Activated CD4-positive, alpha-beta memory T cell treated with anti-CD3 and anti-CD28 coated beads for 36 hours (primary cell): ENCODE results near the gene ANKS6. TPM values are rescaled to one million over a fixed set of nuclear protein-coding genes. Genes with fewer than 3 reads are reported as not detected.
A peak's percentile ranks its signal among the peaks of the same experiment; 100 is the strongest.

Source experiments
- CTCF ChIA-PET: fragments of 350-600 bp; sonication (Branson Sonifier 250); formaldehyde crosslinking; loops from one replicate; lab custom pipeline; 2021; ENCODE audit warnings: antibody characterized with exemption, inconsistent platforms; lab: Charles Lee
- POLR2A ChIA-PET: fragments of 350-600 bp; sonication (Branson Sonifier 250); formaldehyde crosslinking; loops from one replicate; lab custom pipeline; 2021; ENCODE audit warnings: antibody characterized with exemption; lab: Charles Lee
- DNase-seq: peaks from one replicate; pipeline ENCODE4 v3.0.0-alpha.2; 2020
- H3K27ac Mint-ChIP-seq: one replicate; pipeline ENCODE4 v1.8.0; 2021; ENCODE audit warnings: mixed read lengths
- H3K27me3 Mint-ChIP-seq: one replicate; pipeline ENCODE4 v1.8.0; 2021; ENCODE audit warnings: mixed read lengths
- H3K36me3 Mint-ChIP-seq: one replicate; pipeline ENCODE4 v1.8.0; 2021; ENCODE audit warnings: mixed read lengths
- H3K4me1 Mint-ChIP-seq: one replicate; pipeline ENCODE4 v1.8.0; 2021; ENCODE audit warnings: low read depth, mixed read lengths
- H3K4me3 Mint-ChIP-seq: one replicate; pipeline ENCODE4 v1.8.0; 2021; ENCODE audit warnings: mild to moderate bottlenecking, mixed read lengths
- H3K9me3 Mint-ChIP-seq: one replicate; pipeline ENCODE4 v1.8.0; 2021; ENCODE audit warnings: mixed read lengths
- intact Hi-C: fragments of 100-400 bp; cut with micrococcal nuclease; formaldehyde crosslinking; loops from one replicate; pipeline ENCODE4 v1.15.1; 2023
- total RNA-seq, 2 experiments: library from RNA; stranded (reverse); gene quantifications; one replicate each; pipeline ENCODE4 v1.2.3, GENCODE V29; 2021

ANKS6 gene
- total RNA-seq, 2 experiments from 2014 or later: 13.0 to 16.0 TPM

GRCh38 chr9:98831696-98832095, 35.3 kb upstream of the ANKS6 start:
- H3K36me3 Mint-ChIP-seq: peaks cover 3% of the 10 kb centered on the region
- H3K4me1 Mint-ChIP-seq: no peaks in the 10 kb centered on the region
- no peak for DNase-seq
- no peaks in the 10 kb centered on the region for H3K27me3 Mint-ChIP-seq
- intact Hi-C loops: no loop called here
- no peak overlapping the region for H3K27ac Mint-ChIP-seq
- no peak overlapping the region for H3K4me3 Mint-ChIP-seq
- POLR2A ChIA-PET: no interaction called here
- H3K9me3 Mint-ChIP-seq: no peaks in the 10 kb centered on the region
- CTCF ChIA-PET: interaction anchor here (1.4 kb wide), 1 partner anchor 17 kb away, joined by 3 read pairs; no protein-coding TSS in a partner anchor

- DNase-seq: no peak
- Mint-ChIP-seq H3K27ac (no peak overlapping the region), H3K4me1 (no peaks in the 10 kb centered on the region), H3K27me3 (no peaks in the 10 kb centered on the region), H3K9me3 (no peaks in the 10 kb centered on the region), H3K4me3 (no peak overlapping the region), H3K36me3 (peaks cover 3% of the 10 kb centered on the region)
- ChIA-PET CTCF (interaction anchor here (3.4 kb wide), 1 partner anchor 18 kb away, joined by 15 read pairs; no protein-coding TSS in a partner anchor), POLR2A (no interaction called here)
- intact Hi-C loops: no loop called here
Observed at GRCh38 chr9:98830554-98830953, 34.2 kb upstream of the ANKS6 start.

DNA sequence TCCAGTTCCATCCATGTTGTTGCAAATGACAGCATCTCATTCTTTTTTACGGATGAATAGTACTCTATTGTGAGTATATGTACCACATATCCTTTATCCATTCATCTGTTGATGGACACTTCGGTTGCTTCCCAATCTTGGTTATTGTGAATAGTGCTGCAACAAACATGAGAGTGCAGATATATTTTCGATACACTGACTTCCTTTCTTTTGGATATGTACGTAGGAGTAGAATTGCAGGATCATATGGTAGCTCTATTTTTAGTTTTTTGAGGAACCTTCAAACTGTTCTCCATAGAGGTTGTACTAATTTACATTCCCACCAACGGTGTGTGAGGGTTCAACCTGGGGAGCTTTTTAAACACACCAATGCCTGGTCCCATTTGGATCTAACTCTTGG, 33.4 kb upstream of the ANKS6 start:
- no peak overlapping the region for H3K27ac Mint-ChIP-seq
- ChIA-PET CTCF (interaction anchor here (3.4 kb wide), 1 partner anchor 18 kb away, joined by 15 read pairs; no protein-coding TSS in a partner anchor), POLR2A (no interaction called here)
- H3K27me3 Mint-ChIP-seq: no peaks in the 10 kb centered on the region
- H3K9me3 Mint-ChIP-seq: no peaks in the 10 kb centered on the region
- H3K4me1 Mint-ChIP-seq: no peaks in the 10 kb centered on the region
- intact Hi-C loops: no loop called here
- peaks cover 3% of the 10 kb centered on the region for H3K36me3 Mint-ChIP-seq
- no peak overlapping the region for H3K4me3 Mint-ChIP-seq
- no peak for DNase-seq

- intact Hi-C loops: no loop called here
- no peaks in the 10 kb centered on the region for H3K27me3 Mint-ChIP-seq
- no peak overlapping the region for H3K27ac Mint-ChIP-seq
- POLR2A ChIA-PET: no interaction called here
- no peaks in the 10 kb centered on the region for H3K9me3 Mint-ChIP-seq
- H3K36me3 Mint-ChIP-seq: peaks cover 2% of the 10 kb centered on the region
- no peaks in the 10 kb centered on the region for H3K4me1 Mint-ChIP-seq
- no peak for DNase-seq
- H3K4me3 Mint-ChIP-seq: no peak overlapping the region
- CTCF ChIA-PET: no interaction called here
Observed at GRCh38 chr9:98826716-98827115, 30.4 kb upstream of the ANKS6 start.

DNA sequence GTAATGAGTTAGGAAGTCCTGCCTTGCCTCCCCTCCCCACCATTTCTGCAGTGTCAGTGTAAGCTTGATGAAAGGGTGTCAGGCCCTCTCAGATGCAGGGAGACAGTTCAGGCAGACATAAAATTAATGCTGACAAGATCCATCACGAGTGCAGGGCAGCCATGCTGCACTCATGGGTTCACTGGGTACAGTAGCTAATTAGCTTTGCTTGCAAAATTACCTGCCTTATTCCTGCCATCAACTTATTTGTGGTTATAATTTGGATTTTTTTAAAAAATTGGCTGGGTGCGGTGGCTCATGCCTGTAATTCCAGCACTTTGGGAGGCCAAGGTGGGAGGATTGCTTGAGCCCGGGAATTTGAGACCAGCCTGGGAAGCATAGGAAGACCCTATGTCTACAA, 29.1 kb upstream of the ANKS6 start:
- intact Hi-C loops: no loop called here
- Mint-ChIP-seq H3K4me1 (no peaks in the 10 kb centered on the region), H3K27ac (no peak overlapping the region), H3K4me3 (no peak overlapping the region), H3K9me3 (no peaks in the 10 kb centered on the region), H3K36me3 (peaks cover 2% of the 10 kb centered on the region), H3K27me3 (no peaks in the 10 kb centered on the region)
- DNase-seq: no peak
- ChIA-PET POLR2A (no interaction called here), CTCF (interaction anchor here (0.7 kb wide), 1 partner anchor 188 kb away, joined by 3 read pairs; no protein-coding TSS in a partner anchor)

GRCh38 chr9:98823666-98824334, 27.4 kb upstream of the ANKS6 start:
- Mint-ChIP-seq H3K4me3 (no peak overlapping the region), H3K36me3 (peaks cover 3% of the 10 kb centered on the region), H3K9me3 (peaks cover under 1% of the 10 kb centered on the region), H3K4me1 (no peaks in the 10 kb centered on the region), H3K27ac (no peak overlapping the region), H3K27me3 (no peaks in the 10 kb centered on the region)
- POLR2A ChIA-PET: interaction anchor here (1.6 kb wide), 1 partner anchor 16 kb away, joined by 3 read pairs; no protein-coding TSS in a partner anchor
- intact Hi-C loops: no loop called here
- no peak for DNase-seq
- CTCF ChIA-PET: no interaction called here

DNA sequence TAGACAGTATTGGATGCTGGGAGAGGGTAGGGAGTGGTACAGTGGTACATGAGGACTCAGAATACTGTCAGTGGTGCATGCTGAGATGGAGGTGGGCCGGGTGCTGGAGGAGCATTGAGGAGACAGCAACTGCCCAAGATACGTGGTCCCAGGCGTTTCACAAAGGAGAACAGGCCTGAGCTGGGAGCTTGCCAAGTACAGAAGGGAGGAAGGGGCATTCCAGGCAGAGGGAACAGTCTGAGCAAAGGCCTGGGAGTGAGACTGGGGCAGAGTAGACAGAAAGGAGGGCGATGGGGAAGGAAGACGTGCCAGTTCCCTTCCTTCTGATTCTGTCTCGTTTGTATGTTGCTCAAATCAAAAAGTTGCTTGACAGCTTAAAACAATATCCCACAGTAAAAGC, 26.3 kb upstream of the ANKS6 start:
- H3K4me1 Mint-ChIP-seq: no peaks in the 10 kb centered on the region
- POLR2A ChIA-PET: interaction anchor here (1.6 kb wide), 1 partner anchor 15 kb away, joined by 3 read pairs; no protein-coding TSS in a partner anchor
- no peak for DNase-seq
- H3K27ac Mint-ChIP-seq: no peak overlapping the region
- H3K36me3 Mint-ChIP-seq: peaks cover 8% of the 10 kb centered on the region
- intact Hi-C loops: no loop called here
- H3K9me3 Mint-ChIP-seq: peaks cover 2% of the 10 kb centered on the region
- no peak overlapping the region for H3K4me3 Mint-ChIP-seq
- H3K27me3 Mint-ChIP-seq: no peaks in the 10 kb centered on the region
- CTCF ChIA-PET: no interaction called here

DNA sequence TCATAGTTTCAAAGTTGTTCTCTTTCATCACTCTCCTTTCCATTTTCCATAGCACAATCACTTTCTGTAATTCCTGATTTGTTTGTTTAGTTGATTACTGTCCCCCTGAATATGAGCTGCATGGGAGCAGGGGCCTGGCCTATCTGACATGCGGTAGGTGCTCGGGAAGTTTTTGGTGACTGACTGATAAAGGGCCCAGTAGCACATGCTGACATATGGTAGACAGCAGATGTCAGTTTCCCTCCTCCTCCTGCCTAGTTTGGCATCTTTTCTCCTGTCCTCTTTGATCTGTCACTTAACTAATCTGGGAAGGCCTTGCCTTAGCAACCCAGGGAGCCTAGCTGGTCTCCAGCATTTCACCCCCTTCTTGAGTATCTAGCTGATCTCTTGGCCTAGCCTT, 25.5 kb upstream of the ANKS6 start:
- Mint-ChIP-seq H3K4me1 (no peaks in the 10 kb centered on the region), H3K9me3 (peaks cover 2% of the 10 kb centered on the region), H3K27ac (no peak overlapping the region), H3K36me3 (peaks cover 8% of the 10 kb centered on the region), H3K4me3 (no peak overlapping the region), H3K27me3 (no peaks in the 10 kb centered on the region)
- intact Hi-C loops: no loop called here
- ChIA-PET POLR2A (no interaction called here), CTCF (no interaction called here)
- DNase-seq: no peak

DNA sequence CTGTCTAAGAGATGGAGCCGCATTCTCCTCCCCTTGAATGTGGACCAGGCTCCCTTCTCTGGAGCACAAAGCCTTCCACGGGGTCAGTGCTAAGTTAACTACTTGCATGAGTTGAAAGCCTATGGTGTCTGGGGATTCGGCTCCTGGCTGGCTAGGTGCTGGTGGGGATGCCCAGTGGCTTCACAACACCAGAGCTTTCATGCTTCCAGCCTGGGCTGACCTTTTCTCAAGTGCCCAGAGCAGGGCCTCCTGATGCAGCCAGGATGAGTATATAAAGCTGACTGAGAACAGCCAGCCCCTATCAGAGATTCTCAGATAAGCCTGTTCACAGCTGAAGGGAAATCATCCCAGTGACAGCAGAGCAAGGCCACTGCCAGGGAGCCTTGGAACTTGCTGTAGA, 22.9 kb upstream of the ANKS6 start:
- ChIA-PET CTCF (no interaction called here), POLR2A (no interaction called here)
- no peaks in the 10 kb centered on the region for H3K4me1 Mint-ChIP-seq
- intact Hi-C loops: no loop called here
- H3K9me3 Mint-ChIP-seq: peaks cover 2% of the 10 kb centered on the region
- no peak overlapping the region for H3K27ac Mint-ChIP-seq
- DNase-seq: no peak
- peaks cover 8% of the 10 kb centered on the region for H3K36me3 Mint-ChIP-seq
- H3K4me3 Mint-ChIP-seq: no peak overlapping the region
- no peaks in the 10 kb centered on the region for H3K27me3 Mint-ChIP-seq

DNA sequence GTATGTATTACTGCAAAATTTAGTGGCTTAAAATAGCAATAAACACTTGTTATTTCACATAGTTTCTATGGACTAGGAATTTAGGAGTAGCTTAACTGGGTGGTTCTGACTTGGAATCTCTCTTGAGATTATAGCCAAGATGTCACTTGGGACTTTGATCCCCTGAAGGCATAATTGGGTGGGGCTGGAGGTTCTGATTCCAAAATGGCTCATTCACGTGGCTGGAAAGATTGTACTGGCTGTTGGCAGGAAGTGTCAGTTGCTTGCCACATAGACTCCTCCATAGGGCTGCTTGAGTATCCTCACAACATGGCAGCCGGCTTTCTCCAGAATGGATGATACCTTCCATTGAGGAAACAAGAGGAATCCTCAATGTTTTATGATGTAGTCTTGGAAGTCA, 22.4 kb upstream of the ANKS6 start:
- Mint-ChIP-seq H3K27ac (no peak overlapping the region), H3K4me3 (no peak overlapping the region), H3K4me1 (no peaks in the 10 kb centered on the region), H3K36me3 (peaks cover 11% of the 10 kb centered on the region), H3K9me3 (peaks cover 2% of the 10 kb centered on the region), H3K27me3 (no peaks in the 10 kb centered on the region)
- POLR2A ChIA-PET: no interaction called here
- intact Hi-C loops: no loop called here
- DNase-seq: no peak
- CTCF ChIA-PET: no interaction called here

- Mint-ChIP-seq H3K27ac (no peak overlapping the region), H3K4me3 (no peak overlapping the region), H3K27me3 (no peaks in the 10 kb centered on the region), H3K9me3 (peaks cover 2% of the 10 kb centered on the region), H3K36me3 (peaks cover 12% of the 10 kb centered on the region), H3K4me1 (peaks cover 9% of the 10 kb centered on the region)
- ChIA-PET CTCF (no interaction called here), POLR2A (no interaction called here)
- DNase-seq: no peak
- intact Hi-C loops: no loop called here
Observed at GRCh38 chr9:98815391-98815951, 19.1 kb upstream of the ANKS6 start.

GRCh38 chr9:98811051-98811650, 14.8 kb upstream of the ANKS6 start:
- Mint-ChIP-seq H3K27ac (no peak overlapping the region), H3K4me3 (no peak overlapping the region), H3K9me3 (no peaks in the 10 kb centered on the region), H3K4me1 (peaks cover 35% of the 10 kb centered on the region), H3K36me3 (peaks cover 5% of the 10 kb centered on the region), H3K27me3 (no peaks in the 10 kb centered on the region)
- POLR2A ChIA-PET: no interaction called here
- DNase-seq: peak; percentile 22
- CTCF ChIA-PET: no interaction called here
- intact Hi-C loops: no loop called here
